Neuronal stem cell (in vitro differentiated cells): ENCODE results near the gene NGEF.

Experiments
- DNase-seq: peaks from one replicate; pipeline ENCODE4 v3.0.0-alpha.2; 2013; ENCODE audit warnings: low spot score
- H2AFZ ChIP-seq: one replicate; pipeline ENCODE4 v1.6.1; 2013; ENCODE audit warnings: mild to moderate bottlenecking, low read length, inconsistent platforms
- H2AK5ac ChIP-seq: 2 replicates; pipeline ENCODE4 v1.6.1; 2013; ENCODE audit warnings: low read depth, mild to moderate bottlenecking, inconsistent platforms, low read length, moderate library complexity, mixed read lengths
- H2BK120ac ChIP-seq: 2 replicates; pipeline ENCODE4 v1.6.1; 2013; ENCODE audit warnings: low read depth, mild to moderate bottlenecking, inconsistent platforms, low read length, moderate library complexity, mixed read lengths
- H2BK12ac ChIP-seq: one replicate; pipeline ENCODE4 v1.6.1; 2013; ENCODE audit warnings: low read length, inconsistent platforms
- H2BK15ac ChIP-seq: 2 replicates; pipeline ENCODE4 v1.6.1; 2013; ENCODE audit warnings: mild to moderate bottlenecking, low read length, inconsistent platforms, mixed read lengths
- H2BK5ac ChIP-seq: one replicate; pipeline ENCODE4 v1.6.1; 2013; ENCODE audit warnings: inconsistent platforms, mild to moderate bottlenecking, low read length, moderate library complexity
- H3K14ac ChIP-seq: one replicate; pipeline ENCODE4 v1.6.1; 2013; ENCODE audit warnings: low read length, inconsistent platforms
- H3K18ac ChIP-seq: 2 replicates; pipeline ENCODE4 v1.6.1; 2013; ENCODE audit warnings: low read length, inconsistent platforms
- H3K23ac ChIP-seq: 2 replicates; pipeline ENCODE4 v1.6.1; 2013; ENCODE audit warnings: low read depth, mild to moderate bottlenecking, mixed read lengths, low read length, inconsistent platforms; ENCODE audit not compliant: poor library complexity
- H3K27ac ChIP-seq: replicated peaks from 3 replicates; pipeline ENCODE4 v1.5.1; 2013; ENCODE audit warnings: low read length, inconsistent platforms
- H3K27me3 ChIP-seq, 3 experiments: 2 replicates each; pipeline ENCODE4 v1.6.1; 2013; ENCODE audit warnings: low read length in 3 of 3, mild to moderate bottlenecking in 2 of 3, inconsistent platforms in 1 of 3, low read depth in 1 of 3, mixed read lengths in 1 of 3, moderate library complexity in 1 of 3; ENCODE audit not compliant: control insufficient read depth in 3 of 3, insufficient read depth in 3 of 3
- H3K36me3 ChIP-seq, 2 donors: replicated peaks in 1 of 2; 2 replicates each; pipeline ENCODE4 v1.6.1; 2013; ENCODE audit warnings: low read length in 2 of 2; ENCODE audit not compliant: control insufficient read depth in 2 of 2, insufficient read depth in 2 of 2
- H3K4ac ChIP-seq: 2 replicates; pipeline ENCODE4 v1.6.1; 2013; ENCODE audit warnings: inconsistent platforms, mild to moderate bottlenecking, low read length, moderate library complexity
- H3K4me1 ChIP-seq, 2 donors: 1 replicate in 1 of 2; 2 replicates in 1 of 2; pipeline ENCODE4 v1.6.1; 2013; ENCODE audit warnings: low read length in 2 of 2, low read depth in 1 of 2; ENCODE audit not compliant: control insufficient read depth in 2 of 2, insufficient read depth in 1 of 2
- H3K4me2 ChIP-seq: one replicate; pipeline ENCODE4 v1.6.1; 2013; ENCODE audit warnings: mild to moderate bottlenecking, low read length, inconsistent platforms; ENCODE audit not compliant: insufficient read depth, poor library complexity, severe bottlenecking
- H3K4me3 ChIP-seq, 2 donors: 2 replicates each; pipeline ENCODE4 v1.5.1; 2013; ENCODE audit warnings: low read length in 2 of 2, mild to moderate bottlenecking in 2 of 2, inconsistent platforms in 1 of 2, moderate library complexity in 1 of 2
- H3K79me1 ChIP-seq: one replicate; pipeline ENCODE4 v1.6.1; 2013; ENCODE audit warnings: low read depth, mild to moderate bottlenecking, inconsistent platforms, low read length, moderate library complexity
- H3K9ac ChIP-seq: one replicate; pipeline ENCODE4 v1.6.1; 2013; ENCODE audit warnings: mild to moderate bottlenecking, low read depth, low read length, inconsistent platforms; ENCODE audit not compliant: poor library complexity
- H3K9me3 ChIP-seq, 2 donors: replicated peaks in 1 of 2; 2 replicates each; pipeline versions ENCODE3 to v1.6.1; 2013; ENCODE audit warnings: low read length in 2 of 2, mild to moderate bottlenecking in 2 of 2, inconsistent platforms in 1 of 2, low read depth in 1 of 2, mixed read lengths in 1 of 2, moderate library complexity in 1 of 2; ENCODE audit not compliant: control insufficient read depth in 2 of 2, insufficient read depth in 1 of 2
- H4K8ac ChIP-seq: one replicate; pipeline ENCODE4 v1.6.1; 2013; ENCODE audit warnings: low read depth, mild to moderate bottlenecking, inconsistent platforms, low read length, moderate library complexity
- H4K91ac ChIP-seq: one replicate; pipeline ENCODE4 v1.6.1; 2013; ENCODE audit warnings: low read length, low read depth, mild to moderate bottlenecking, inconsistent platforms; ENCODE audit not compliant: poor library complexity
- WGBS, 2 donors: extraction: QIAGEN DNeasy Blood & Tissue Kit; methylation state at CpG; one replicate each; pipeline ENCODE4 v1.1.7; 2013; ENCODE audit warnings: missing lambda C conversion rate in 2 of 2, mixed read lengths in 1 of 2; ENCODE audit not compliant: insufficient read length in 2 of 2, insufficient replicate concordance in 1 of 2; ENCODE audit errors: extremely low coverage in 2 of 2; 5-methylcytosine and 5-hydroxymethylcytosine counted together

The NGEF gene

DNA sequence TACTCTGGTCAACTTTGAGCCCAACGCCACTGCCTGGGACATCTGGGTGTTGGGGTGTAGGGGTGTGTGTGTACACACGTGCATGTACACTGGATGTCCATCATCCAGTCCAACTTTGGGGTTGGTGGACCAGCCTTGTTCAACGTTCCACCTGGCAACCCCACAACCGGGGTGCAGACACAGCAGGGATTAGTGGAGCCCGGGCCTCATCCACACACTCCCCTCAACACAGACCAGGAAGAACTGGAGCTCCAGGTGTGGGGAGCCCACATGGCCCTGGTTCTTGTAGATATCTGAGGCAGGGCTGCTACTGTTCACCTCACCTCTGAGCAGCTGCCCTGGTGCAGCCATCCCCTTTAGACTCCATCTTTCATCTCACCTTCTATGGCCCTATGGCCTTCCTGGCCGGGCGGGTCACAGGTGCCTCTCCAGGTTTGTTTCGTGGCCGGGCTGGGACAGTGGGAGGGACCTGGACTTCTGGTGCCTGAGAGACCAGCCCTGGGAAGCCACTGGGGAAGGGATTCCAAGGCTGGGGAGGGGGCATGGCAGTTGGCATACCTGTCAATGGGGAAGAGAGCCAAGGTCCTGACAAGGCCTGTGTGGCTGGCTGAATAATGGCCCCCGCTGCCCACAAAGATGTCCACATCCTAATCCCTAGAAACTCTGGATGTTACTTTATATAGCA, 26.9 kb upstream of the NGEF start:
- Histone ChIP-seq H3K9me3 (peaks cover 0 to 8% of the 10 kb centered on the region in 2 donors), H2AK5ac (no peak overlapping the region), H3K79me1 (peaks cover 3% of the 10 kb centered on the region), H2BK12ac (no peak overlapping the region), H3K36me3 (no peaks in the 10 kb centered on the region), H3K27me3 (peaks cover 0 to 5% (median 0%) of the 10 kb centered on the region in 3 experiments), H2AFZ (no peak overlapping the region), H2BK15ac (no peak overlapping the region), H4K8ac (no peak overlapping the region), H2BK5ac (no peak overlapping the region), H3K4me3 (no peak overlapping the region), H3K4me2 (no peak overlapping the region), H3K4me1 (peaks cover 0 to 2% of the 10 kb centered on the region in 2 donors), H3K14ac (no peak overlapping the region), H3K18ac (peak overlapping the region; percentile 32), H3K4ac (no peak overlapping the region), H3K23ac (no peak overlapping the region), H4K91ac (no peak overlapping the region), H3K9ac (no peak overlapping the region), H2BK120ac (no peak overlapping the region), H3K27ac (no peak overlapping the region)
- WGBS, 2 donors: no CpG with 5 or more reads among the region's 10 CpGs
- DNase-seq: no peak

GRCh38 chr2:233039212-233039845, 26.3 kb upstream of the NGEF start:
- no peak overlapping the region for H3K4ac ChIP-seq
- no peak overlapping the region for H2AFZ ChIP-seq
- no peak overlapping the region for H2BK12ac ChIP-seq
- H2AK5ac ChIP-seq: no peak overlapping the region
- peaks cover 3% of the 10 kb centered on the region for H3K79me1 ChIP-seq
- no peak overlapping the region for H3K9ac ChIP-seq
- WGBS, 2 donors: no CpG with 5 or more reads among the region's 8 CpGs
- no peak overlapping the region for H3K23ac ChIP-seq
- H3K27ac ChIP-seq: no peak overlapping the region
- no peak overlapping the region for H4K91ac ChIP-seq
- no peak overlapping the region for H4K8ac ChIP-seq
- H3K14ac ChIP-seq: no peak overlapping the region
- no peaks in the 10 kb centered on the region for H3K36me3 ChIP-seq
- no peak overlapping the region for H2BK15ac ChIP-seq
- peaks cover 0 to 2% of the 10 kb centered on the region in 2 donors for H3K4me1 ChIP-seq
- no peak overlapping the region for H3K4me2 ChIP-seq
- H3K9me3 ChIP-seq: peaks cover 0 to 8% of the 10 kb centered on the region in 2 donors
- H2BK120ac ChIP-seq: no peak overlapping the region
- H2BK5ac ChIP-seq: no peak overlapping the region
- peaks cover 0 to 4% (median 0%) of the 10 kb centered on the region in 3 experiments for H3K27me3 ChIP-seq
- H3K4me3 ChIP-seq: no peak overlapping the region
- no peak for DNase-seq
- H3K18ac ChIP-seq: no peak overlapping the region

GRCh38 chr2:233037078-233037477, 24.0 kb upstream of the NGEF start:
- Histone ChIP-seq H3K4me3 (no peak overlapping the region), H3K36me3 (no peaks in the 10 kb centered on the region), H3K9me3 (peaks cover 0 to 8% of the 10 kb centered on the region in 2 donors), H3K4ac (no peak overlapping the region), H3K14ac (no peak overlapping the region), H3K4me1 (peaks cover 0 to 2% of the 10 kb centered on the region in 2 donors), H3K27ac (no peak overlapping the region), H4K8ac (no peak overlapping the region), H2BK5ac (no peak overlapping the region), H3K27me3 (peaks cover 0 to 6% (median 0%) of the 10 kb centered on the region in 3 experiments), H2AK5ac (no peak overlapping the region), H2BK12ac (no peak overlapping the region), H4K91ac (no peak overlapping the region), H2BK120ac (no peak overlapping the region), H2AFZ (no peak overlapping the region), H3K18ac (no peak overlapping the region), H3K9ac (no peak overlapping the region), H3K4me2 (no peak overlapping the region), H3K23ac (no peak overlapping the region), H2BK15ac (no peak overlapping the region), H3K79me1 (peaks cover 3% of the 10 kb centered on the region)
- WGBS, 2 donors: no CpG with 5 or more reads among the region's 2 CpGs
- DNase-seq: no peak

GRCh38 chr2:233036162-233036838, 23.2 kb upstream of the NGEF start:
- Histone ChIP-seq H3K4me3 (peak overlapping the region in 1 of 2 donors; percentile 56), H2BK15ac (no peak overlapping the region), H2BK5ac (no peak overlapping the region), H2BK12ac (no peak overlapping the region), H3K18ac (no peak overlapping the region), H3K9me3 (peaks cover 0 to 8% of the 10 kb centered on the region in 2 donors), H4K91ac (no peak overlapping the region), H4K8ac (no peak overlapping the region), H3K14ac (no peak overlapping the region), H3K36me3 (no peaks in the 10 kb centered on the region), H3K4me2 (no peak overlapping the region), H2AK5ac (no peak overlapping the region), H3K27me3 (peaks cover 0 to 6% (median 0%) of the 10 kb centered on the region in 3 experiments), H2BK120ac (no peak overlapping the region), H3K27ac (no peak overlapping the region), H3K4me1 (peaks cover 0 to 5% of the 10 kb centered on the region in 2 donors), H2AFZ (no peak overlapping the region), H3K9ac (no peak overlapping the region), H3K79me1 (peaks cover 3% of the 10 kb centered on the region), H3K4ac (no peak overlapping the region), H3K23ac (peak overlapping the region; percentile 3)
- DNase-seq: no peak
- WGBS, 2 donors: no CpG with 5 or more reads among the region's 12 CpGs
